Measurements from ENCODE around the gene OR4P4. TPM values are rescaled to one million over a fixed set of nuclear protein-coding genes. Genes with fewer than 3 reads are reported as not detected.

OR4P4 gene
- polyA plus RNA-seq, 2 donors, result not detected

- no peaks in the 10 kb centered on the region for H3K4me1 ChIP-seq (ENCODE audit: control insufficient read depth in 2 of 2, insufficient read depth in 2 of 2, low read length in 1 of 2)
- H3K4me3 ChIP-seq (ENCODE audit: low read depth in 1 of 2, low read length in 2 of 2), result no peak overlapping the region
- H3K36me3 ChIP-seq (ENCODE audit: control insufficient read depth in 2 of 2, insufficient read depth in 2 of 2, low read length in 1 of 2), result no peaks in the 10 kb centered on the region
- no peak overlapping the region for H3K27ac ChIP-seq (ENCODE audit: low read depth in 2 of 2, low read length in 1 of 2)
- H3K9me3 ChIP-seq (ENCODE audit: control insufficient read depth in 2 of 2, insufficient read depth in 1 of 2, low read depth in 1 of 2, low read length in 1 of 2), result no peaks in the 10 kb centered on the region
- WGBS, 2 donors, result 60 to 63% methylated on average over 5 of the region's 5 CpGs
- H3K27me3 ChIP-seq (ENCODE audit: control insufficient read depth in 1 of 2, insufficient read depth in 2 of 2, low read length in 2 of 2), result no peaks in the 10 kb centered on the region
Observed at GRCh38 chr11:55673860-55674259, 38.9 kb downstream of the OR4P4 start.

Other genes starting within 250 kb of the OR4P4 start
- gene OR4C15, start 80.6 kb upstream of the OR4P4 start, polyA plus RNA-seq, result not detected
- not detected for gene OR4C16, start 63.0 kb upstream of the OR4P4 start, polyA plus RNA-seq
- not detected for gene OR4C11, start 27.5 kb upstream of the OR4P4 start, polyA plus RNA-seq
- not detected for gene OR4S2, start 13.2 kb downstream of the OR4P4 start, polyA plus RNA-seq
- not detected for gene OR4C6, start 27.1 kb downstream of the OR4P4 start, polyA plus RNA-seq
- gene OR5D13, start 138.3 kb downstream of the OR4P4 start, polyA plus RNA-seq, result not detected
- not detected for gene OR5D14, start 160.4 kb downstream of the OR4P4 start, polyA plus RNA-seq
- gene OR5L1, start 176.3 kb downstream of the OR4P4 start, polyA plus RNA-seq, result not detected
- gene OR5D18, start 184.5 kb downstream of the OR4P4 start, polyA plus RNA-seq, result not detected
- gene OR5L2, start 192.1 kb downstream of the OR4P4 start, polyA plus RNA-seq, result not detected
- not detected for gene OR5D16, start 203.6 kb downstream of the OR4P4 start, polyA plus RNA-seq
- not detected for gene TRIM51, start 248.2 kb downstream of the OR4P4 start, polyA plus RNA-seq

All from esophagus (tissue), 2 donors.